C4-2B (cell line): Measurements from ENCODE around the gene SC5D.
A peak's percentile ranks its signal among the peaks of the same experiment; 100 is the strongest.

Experiments used
- H3K27ac ChIP-seq: fragments of 450-650 bp; 2 replicates; pipeline ENCODE4 v1.5.1; 2017
- ZFX ChIP-seq: fragments of 450-650 bp; IDR thresholded peaks from 2 replicates; pipeline ENCODE4 v1.6.1; 2017
- TF ChIP-seq, protein P1 (sequence below): fragments of 450-650 bp; conservative IDR thresholded peaks from 2 replicates; pipeline ENCODE4 v1.5.1; 2017; ENCODE audit warnings: mild to moderate bottlenecking

The SC5D gene

GRCh38 chr11:121292495-121293287 is at the start of gene SC5D:
Gene SC5D (plus strand): TSS chr11:121292771. CDS start chr11:121303376, 10,605 bp downstream.
- peak; percentile 85 for TF ChIP-seq ZFX
- TF ChIP-seq, protein P1, sequence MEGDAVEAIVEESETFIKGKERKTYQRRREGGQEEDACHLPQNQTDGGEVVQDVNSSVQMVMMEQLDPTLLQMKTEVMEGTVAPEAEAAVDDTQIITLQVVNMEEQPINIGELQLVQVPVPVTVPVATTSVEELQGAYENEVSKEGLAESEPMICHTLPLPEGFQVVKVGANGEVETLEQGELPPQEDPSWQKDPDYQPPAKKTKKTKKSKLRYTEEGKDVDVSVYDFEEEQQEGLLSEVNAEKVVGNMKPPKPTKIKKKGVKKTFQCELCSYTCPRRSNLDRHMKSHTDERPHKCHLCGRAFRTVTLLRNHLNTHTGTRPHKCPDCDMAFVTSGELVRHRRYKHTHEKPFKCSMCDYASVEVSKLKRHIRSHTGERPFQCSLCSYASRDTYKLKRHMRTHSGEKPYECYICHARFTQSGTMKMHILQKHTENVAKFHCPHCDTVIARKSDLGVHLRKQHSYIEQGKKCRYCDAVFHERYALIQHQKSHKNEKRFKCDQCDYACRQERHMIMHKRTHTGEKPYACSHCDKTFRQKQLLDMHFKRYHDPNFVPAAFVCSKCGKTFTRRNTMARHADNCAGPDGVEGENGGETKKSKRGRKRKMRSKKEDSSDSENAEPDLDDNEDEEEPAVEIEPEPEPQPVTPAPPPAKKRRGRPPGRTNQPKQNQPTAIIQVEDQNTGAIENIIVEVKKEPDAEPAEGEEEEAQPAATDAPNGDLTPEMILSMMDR: peak; percentile 14
- peak within 1 kb of the TSS; percentile 94 for H3K27ac ChIP-seq

- TF ChIP-seq, protein P1: no peak
- TF ChIP-seq ZFX: no peak
Measured at GRCh38 chr11:121244884-121245283, 47.7 kb upstream of the SC5D start.

DNA sequence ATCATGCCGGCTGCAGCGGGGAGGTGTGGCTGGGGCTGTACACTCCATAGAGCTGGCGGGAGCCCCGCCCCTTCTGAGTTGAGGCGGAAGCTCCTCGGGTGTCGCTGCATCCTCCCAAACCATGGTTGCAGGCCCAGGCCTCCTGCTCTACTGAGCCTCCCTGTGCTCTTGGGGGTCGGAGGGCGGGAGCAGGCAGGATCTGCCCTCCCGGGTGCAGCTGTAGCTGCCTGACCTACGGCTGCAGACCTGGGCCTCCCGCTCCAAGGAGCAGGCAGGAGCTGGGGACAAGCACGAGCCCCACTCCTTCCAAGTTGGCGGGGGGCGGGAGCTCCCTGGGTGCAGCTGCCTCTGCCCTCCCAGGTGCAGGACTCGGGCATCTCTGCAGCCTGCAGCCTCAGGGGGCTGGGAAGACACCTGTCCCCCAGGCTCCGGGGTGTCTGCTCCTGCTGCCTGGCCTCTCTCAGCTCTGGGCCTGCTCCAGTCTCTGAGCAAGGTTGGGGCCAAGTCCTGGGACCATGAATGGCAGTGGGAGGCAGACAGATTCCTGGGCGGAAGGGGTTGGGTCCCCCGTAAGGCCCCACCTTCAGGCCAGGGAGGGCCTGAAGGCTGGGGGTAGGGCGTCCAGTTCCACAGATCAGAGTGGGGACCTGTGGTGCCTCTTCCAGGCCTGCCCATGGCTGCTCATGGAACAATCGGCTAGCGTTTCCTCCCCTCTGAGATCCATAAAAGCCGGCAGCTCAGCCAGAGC is 46.4 kb upstream of the SC5D start:
- TF ChIP-seq, protein P1: no peak
- TF ChIP-seq ZFX: no peak
- H3K27ac ChIP-seq: no peak overlapping the region

More at GRCh38 chr11:121244884-121245283, 47.7 kb upstream of the SC5D start:
- no peak overlapping the region for H3K27ac ChIP-seq

DNA sequence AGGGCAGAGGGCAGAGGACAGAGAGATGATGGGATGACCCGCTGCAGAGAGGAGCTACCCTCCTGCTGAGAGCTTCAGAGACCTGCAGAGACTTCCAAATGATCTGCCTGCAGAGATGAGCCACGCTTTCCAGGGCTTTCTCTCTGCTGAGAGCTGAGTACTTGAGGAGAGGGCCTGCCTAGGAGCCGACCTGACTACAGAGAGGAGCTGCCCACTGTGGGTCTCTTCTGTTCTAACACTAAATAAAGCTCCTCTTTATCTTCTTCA is 45.9 kb upstream of the SC5D start:
- TF ChIP-seq, protein P1: no peak
- TF ChIP-seq ZFX: no peak
- no peak overlapping the region for H3K27ac ChIP-seq

DNA sequence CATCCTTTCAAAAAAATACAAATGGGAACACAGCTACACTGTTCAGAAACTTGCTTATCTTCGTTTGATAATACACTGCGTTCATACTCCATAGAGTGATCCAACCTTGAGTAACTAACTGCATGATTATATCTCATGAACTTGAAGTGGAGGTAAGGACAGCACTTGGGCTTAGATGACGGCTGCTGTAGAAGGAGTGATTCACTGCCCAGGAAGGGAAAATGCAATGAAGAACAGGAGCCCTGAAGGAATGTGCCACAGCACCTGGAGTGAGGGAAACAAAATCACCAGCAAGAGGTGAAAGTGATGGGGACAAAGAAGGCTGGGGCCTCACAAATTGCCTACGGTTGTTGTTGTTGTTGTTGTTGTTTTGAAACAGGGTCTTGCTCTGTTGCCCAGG is 44.1 kb upstream of the SC5D start:
- TF ChIP-seq ZFX: no peak
- TF ChIP-seq, protein P1: no peak
- H3K27ac ChIP-seq: no peak overlapping the region

- no peak overlapping the region for H3K27ac ChIP-seq
- TF ChIP-seq ZFX: no peak
- TF ChIP-seq, protein P1: peak; percentile 89
Measured at GRCh38 chr11:121249039-121249663, 43.4 kb upstream of the SC5D start.

- H3K27ac ChIP-seq: no peak overlapping the region
- TF ChIP-seq, protein P1: no peak
- TF ChIP-seq ZFX: no peak
Measured at GRCh38 chr11:121250843-121251242, 41.7 kb upstream of the SC5D start.
